Measurements from ENCODE around the gene PCED1B.
A peak's percentile ranks its signal among the peaks of the same experiment; 100 is the strongest.

The PCED1B gene

DNA sequence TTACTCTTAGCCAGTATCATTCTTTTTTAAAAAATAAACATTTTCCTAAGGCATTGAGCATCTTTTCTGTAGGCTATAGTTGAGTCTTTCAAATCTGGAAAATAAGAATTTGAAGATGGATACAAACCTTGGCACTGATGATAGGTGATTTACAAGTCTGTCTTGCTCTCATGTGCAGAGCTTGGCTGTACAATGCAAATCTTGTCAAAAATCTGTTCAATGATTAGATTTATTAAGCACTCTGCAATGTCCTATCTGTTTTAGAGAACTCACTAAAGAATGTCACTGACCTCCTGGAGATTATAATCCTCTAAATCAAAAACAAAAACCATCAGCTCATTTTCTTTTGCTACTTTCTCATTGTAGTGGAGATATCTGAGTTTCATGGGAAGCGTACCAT is 43.2 kb downstream of the PCED1B start:
- no peak for DNase-seq (ENCODE audit: low read depth)

DNA sequence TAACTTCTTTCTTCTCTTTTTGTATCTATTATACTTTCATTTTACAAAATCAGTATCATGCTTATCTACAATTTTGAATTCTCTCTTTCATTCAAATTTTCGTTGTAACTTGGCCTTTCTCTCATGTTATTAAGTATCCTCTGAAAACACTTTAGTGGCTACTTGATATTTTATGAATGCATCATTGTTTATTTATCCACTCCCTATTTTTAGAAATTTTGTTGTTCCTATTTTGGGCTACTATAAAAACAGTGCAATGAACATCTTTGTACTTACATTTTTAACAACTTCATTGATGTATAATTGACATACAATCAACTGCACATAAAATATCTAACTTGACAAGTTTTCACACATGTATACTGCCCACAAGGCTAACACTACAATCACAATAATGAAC is 44.3 kb downstream of the PCED1B start:
- DNase-seq (ENCODE audit: low read depth): no peak

DNA sequence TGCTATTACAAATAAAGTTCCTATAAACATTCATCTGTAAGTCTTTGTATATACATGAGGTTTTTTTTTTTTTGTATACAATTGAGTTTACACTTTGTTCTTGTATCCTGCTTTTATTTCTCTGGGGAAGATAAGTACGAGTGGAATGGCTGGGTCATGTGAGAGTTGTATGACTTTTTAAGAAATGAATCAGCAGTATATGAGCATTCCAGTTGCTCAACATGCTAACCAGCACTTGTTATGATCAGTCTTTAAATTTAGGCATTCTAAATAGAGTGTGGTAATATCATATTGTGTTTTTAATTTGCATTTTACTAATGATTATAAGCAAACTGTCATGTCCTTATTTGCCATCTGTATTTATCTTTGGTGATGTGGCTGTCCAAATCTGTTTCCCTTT is 45.0 kb downstream of the PCED1B start:
- no peak for DNase-seq (ENCODE audit: low read depth)

DNA sequence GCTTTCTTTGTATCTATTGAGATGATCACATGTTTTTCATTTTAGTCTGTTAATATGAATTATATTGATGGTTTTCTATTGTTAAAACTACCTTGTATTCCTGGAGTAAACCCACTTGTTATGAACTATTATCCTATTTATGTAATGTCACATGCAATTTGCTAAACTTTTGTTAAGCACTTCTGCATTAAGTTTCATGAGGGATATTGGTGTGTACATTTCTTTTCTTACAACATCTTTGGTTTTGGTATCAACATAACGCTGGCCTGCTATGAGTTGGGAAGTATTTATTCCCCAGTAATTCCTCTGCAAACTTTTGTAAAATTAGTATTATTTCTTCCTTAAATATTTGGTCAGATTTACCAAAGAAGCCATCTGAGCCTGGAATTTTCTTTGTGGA is 46.8 kb downstream of the PCED1B start:
- DNase-seq (ENCODE audit: low read depth): no peak

DNA sequence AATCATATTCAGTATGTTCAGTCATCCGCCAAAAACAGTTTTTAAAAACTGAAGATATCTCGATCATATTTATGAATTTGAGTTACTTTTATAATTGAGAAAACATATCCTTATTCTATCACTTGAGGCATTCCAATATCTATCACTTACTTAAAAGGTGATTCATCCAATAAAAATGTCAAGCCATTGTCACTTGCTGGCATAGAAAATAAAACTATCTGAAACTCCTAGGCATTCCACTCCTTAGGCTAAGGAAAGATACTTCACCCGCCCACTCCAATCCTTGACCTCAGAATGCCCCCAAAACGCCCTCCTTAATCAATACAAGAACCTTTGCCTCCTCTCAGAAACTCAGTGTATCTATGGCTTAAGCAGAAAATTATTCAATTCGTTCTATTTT is 51.6 kb downstream of the PCED1B start:
- DNase-seq (ENCODE audit: low read depth): no peak

DNA sequence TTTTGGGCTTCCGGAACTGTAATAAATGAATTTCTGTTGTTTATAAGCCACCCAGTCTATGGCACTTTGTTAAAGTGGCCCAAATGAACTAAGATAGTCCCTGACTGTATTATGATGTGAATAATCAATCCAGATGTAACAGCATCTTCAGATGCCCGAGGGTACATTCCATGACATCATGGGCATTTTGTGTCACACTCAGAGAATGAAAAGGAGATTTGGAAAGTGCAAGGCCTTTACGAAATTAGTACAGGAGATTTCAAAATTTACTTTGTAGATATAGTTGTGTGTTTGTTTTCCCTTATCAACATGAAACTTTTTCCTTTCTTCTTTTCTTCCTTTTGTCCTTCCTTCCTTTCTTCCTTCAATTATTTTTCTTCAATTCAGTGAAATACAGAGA is 54.6 kb downstream of the PCED1B start:
- DNase-seq (ENCODE audit: low read depth): no peak

DNA sequence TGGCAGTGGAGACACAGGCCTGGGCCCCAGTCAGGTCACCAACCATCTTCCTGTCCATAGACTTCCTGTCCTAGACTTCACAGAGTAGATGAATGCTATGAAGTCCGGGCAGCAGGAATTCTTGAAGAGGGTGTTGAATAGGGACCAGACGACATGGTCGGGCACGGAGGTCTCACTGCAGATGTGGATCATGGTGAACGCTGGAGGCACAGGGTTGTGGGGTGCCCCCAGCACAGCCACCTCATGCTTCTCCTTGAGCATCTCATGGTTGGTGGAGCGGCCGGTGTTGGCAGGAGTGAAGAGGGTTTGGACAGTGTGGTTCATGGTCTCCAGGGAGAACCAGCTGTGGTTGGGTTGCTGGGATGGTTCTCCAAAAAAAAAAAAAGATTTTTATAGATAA is 56.2 kb downstream of the PCED1B start:
- no peak for DNase-seq (ENCODE audit: low read depth)

DNA sequence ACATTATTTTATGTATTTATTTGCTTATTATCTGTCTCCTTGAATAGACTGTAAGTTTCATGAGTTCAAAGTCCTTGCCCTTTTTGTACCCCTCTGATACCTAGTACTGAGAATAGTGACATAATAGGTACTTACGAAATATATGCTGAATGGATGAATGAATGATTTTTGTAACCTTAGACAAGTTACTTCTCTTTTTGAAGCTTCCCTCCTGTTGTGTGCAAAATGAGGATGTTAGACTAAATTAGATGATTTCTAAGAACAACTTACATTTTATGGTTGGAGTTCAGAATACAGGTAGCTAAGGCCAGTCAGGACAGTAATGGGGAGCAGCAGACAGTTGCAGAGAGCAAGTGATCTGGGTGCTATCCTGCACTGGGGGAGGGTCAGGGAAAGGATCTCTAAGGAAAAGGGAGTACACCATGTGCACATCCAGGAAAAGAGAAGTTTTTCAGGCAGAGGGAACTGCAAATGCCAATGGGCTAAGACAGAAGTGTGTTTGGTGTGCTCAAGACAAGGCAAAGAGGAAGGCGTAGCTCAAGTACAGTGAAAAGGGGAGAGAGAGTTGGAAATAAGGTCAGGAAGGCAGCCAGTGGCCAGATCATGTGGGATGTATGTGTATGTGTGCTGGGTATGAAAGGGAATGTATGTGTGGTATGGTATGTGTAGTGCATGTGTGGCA is 59.7 kb downstream of the PCED1B start:
- no peak for DNase-seq (ENCODE audit: low read depth)

DNA sequence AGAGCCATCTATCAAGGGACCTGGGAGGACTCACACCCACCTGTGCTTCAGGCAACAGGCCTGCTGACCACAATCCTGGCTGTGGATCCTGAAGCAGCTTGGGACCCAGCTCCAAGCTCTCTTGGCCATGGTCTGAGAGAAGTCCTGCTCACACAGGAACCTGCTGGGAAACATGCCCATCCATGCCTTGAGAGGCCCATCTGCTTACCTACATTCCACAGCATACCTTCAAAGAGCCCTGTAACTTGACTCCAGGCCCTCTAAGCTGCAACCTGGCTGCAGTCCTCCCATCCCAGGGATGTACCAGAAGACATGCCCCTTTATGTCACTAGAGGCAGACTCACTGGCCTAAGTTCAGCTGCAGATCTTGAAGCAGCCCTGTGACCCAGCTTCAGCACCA is 62.0 kb downstream of the PCED1B start:
- DNase-seq (ENCODE audit: low read depth): no peak

DNA sequence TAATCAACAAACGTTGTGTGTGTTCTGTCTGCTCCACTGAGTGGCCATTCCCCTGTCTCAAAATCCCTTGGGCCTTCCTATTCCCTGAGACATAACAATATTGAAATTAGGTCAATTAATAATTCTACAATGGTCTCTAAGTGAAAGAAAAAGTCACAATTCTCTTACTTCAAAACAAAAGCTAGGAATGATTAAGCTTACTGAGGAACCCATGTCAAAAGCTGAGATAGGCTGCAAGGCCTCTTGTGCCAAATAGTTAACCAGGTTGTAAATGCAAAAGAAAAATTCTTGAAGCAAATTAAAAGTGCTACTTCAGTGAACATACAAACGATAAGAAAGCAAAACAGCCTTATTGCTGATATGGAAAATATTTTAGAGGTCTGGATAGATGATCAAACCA is 65.3 kb downstream of the PCED1B start:
- no peak for DNase-seq (ENCODE audit: low read depth)

DNA sequence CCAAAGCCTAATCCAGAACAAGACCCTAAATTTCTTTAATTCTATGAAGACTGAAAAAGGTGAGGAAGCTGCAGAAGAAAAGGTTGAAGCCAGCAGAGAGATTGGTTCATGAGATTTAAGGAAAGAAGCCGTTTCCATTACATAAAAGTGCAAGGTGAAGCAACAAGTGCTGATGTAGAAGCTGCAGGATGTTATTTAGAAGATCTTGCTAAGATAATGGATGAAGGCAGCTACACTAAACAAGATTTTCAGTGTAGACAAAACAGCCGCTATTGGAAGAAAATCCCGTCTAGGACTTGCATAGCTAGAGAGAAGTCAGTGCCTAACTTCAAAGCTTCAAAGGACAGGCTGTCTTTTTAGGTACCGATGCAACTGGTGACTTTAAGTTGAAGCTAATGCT is 65.8 kb downstream of the PCED1B start:
- no peak for DNase-seq (ENCODE audit: low read depth)

DNA sequence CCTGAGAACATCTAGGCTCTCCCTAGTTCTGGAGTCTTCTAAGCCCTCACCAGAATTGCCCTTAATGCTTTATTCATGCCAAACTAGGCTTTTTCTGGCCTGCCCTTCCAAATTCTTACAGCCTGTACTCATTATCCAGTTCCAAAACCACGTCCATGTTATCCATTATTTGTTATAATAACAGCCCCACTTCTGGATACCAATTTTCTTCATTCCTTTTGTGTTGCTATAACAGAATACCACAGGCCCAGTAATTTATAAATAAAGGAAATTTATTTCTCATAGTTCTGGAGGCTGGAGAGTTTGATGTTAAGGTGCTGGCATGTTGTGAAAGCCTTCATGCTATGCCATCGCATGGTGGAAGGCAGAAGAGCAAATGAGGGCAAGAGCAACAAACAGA is 68.3 kb downstream of the PCED1B start:
- DNase-seq (ENCODE audit: low read depth): no peak

DNA sequence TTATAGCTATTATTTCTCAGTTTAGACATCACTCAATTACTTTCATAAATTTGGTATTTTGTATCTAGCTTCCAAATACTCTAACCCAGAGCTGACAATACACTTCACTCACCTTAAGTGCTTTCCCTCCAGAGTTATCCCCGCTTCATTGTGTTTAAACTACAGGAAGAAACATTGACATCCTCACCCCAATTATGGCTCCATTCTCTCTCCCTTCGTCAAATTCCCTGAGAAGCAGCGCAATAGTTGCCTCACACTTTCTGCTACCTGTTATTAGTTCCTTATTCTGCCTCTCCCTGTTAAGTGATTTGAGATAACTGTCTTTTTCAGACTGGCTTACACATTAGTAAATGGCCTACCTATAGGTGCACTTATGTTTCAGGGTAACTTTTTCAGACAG is 69.7 kb downstream of the PCED1B start:
- no peak for DNase-seq (ENCODE audit: low read depth)

DNA sequence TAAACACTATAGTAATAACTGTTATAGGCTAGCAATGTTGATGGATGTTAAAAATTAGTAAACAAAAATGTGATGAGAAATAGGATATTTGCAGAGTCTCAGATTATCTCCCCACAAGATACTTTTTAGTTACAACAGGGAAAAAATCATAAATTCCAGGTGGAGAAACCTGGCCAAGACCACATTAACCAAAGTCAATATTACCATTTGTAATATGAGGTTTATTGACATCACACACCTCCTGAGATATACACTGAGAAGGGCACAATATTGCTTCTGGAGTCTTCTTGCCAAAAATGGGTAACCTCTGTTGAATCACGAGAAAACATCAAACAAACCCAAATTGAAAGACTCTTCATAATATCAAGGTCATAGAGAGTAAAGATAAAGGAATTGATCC is 72.7 kb downstream of the PCED1B start:
- no peak for DNase-seq (ENCODE audit: low read depth)

DNA sequence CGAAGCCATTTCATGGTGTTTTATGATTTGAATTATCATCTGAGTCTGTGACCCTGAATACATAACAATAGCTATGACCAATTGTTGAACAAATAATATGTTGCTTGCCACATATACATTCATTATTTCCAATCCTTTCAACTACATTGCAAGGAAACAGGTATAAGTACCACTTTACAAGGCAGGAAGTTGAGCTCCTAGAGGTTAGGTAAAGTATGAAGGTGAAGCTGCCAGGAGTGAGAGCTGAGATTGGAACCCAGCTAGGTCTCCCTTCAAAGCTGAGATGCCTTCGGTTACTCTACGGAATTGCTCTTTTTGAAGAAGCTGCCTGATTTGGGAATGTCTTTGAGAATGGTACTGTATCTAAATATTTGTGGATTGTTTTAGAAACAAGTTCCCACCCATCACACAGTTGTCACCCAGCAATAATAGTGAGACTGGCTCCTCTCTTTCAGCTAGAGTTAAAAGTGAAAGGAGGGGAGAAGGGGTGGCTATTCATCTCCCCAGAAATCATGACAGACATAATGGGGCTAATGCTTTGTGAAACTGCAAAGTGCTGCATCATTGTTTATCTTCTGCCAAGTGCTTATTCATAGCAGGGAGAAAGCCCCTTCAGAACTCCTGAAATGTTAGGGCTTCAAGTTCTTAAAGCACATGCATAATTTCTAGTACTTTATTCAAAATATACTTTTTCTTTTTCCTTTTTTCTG is 76.2 kb downstream of the PCED1B start:
- no peak for DNase-seq (ENCODE audit: low read depth)

DNA sequence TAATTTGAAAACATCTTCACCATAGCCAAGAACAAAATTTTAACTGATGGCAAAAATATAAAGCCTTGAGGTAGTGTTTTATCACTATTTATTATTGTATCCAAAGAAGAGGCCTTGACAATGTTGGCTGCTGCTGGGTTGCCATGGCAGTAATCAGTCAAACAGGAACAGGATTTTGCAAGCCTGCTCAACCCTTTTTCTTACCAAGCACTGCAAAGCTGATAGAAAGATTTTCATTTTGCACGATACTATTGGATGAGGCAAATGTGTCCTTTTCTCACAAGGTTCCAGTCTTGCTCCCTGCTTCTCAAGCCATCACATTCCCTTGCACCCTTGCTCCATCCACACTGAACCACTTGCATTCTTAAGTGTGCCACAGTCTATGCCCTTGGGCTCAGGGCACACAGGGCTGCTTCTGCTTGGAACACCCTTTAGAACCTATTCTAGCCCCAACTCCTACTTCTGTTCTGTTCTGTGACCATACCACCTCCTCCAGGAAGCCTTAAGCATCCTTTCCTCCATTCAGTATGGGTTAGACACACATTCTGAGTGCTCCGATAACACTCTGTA is 76.8 kb downstream of the PCED1B start:
- DNase-seq (ENCODE audit: low read depth): peak; percentile 9

DNA sequence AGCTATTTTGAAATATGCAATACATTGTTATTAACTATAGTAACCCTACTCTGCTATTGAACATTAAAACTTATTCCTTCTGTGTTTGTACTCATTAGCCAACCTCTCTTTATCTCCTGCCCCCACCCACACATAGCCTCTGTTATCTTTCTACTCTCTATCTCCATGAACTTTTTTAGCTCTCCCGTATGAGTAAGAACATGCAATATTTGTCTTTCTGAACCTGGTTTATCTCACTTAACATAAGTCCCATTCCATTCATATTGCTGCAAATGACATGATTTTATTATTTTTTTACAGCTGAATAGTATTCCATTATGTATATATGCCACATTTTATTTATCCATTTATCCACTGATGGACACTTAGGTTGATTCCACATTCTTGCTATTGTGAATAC is 79.4 kb downstream of the PCED1B start:
- DNase-seq (ENCODE audit: low read depth): no peak

DNA sequence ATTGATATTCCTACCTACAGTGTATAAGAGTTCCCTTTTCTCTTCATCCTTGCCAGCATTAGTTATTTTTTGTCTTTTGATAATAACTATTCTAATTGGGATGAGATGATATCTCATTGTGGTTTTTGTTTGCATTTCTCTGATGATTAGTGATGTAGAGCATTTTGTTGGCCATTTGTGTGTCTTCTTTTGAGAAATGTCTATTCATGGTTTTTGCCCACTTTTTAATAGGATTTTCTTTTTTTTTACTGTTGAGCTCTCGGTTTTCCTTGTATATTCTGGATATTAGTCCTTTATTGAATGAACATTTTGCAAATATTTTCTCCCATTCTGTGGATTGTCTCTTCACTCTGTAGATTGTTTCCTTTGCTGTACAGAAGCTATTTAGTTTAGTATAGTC is 79.9 kb downstream of the PCED1B start:
- no peak for DNase-seq (ENCODE audit: low read depth)

DNA sequence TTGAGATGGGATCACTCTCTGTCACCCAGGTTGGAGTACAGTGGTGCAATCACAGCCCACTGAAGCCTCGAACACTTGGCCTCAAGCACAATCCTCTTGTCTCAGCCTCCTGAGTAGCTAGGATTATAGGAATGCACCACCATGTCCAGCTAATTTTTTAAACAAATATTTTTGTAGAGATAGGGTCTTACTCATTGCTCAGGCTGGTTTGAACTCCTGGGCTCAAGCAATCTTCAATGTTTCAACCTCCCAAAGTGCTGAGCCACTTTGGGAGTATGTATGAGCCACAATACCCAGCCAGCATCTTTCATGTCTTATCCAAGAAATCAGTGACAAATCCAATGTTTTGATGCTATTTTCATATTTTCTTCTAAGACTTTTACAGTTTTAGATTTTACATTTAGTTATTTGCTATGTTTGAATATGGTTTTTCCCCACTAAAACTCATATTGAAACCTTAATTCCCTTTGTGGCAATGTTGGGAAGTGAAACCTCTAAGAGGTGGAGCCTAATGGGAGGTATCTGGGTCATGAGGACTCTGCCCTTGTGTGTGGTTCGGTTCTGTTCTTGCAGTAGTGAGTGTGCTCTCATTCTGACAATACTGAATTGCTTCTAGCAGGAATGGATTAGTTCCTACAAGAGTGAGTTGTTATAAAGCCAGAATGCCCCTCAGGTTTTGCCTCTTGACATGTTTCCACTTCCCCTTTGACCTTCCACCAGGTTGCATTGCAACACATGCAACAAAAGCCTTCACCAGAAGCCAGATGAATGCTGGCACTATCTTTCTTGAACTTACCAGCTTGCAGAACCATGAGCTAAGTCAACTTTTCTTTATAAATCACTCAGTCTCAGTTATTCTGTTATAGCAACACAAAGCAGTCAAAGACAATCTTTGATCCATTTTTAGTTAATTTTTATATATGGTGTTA is 81.2 kb downstream of the PCED1B start:
- DNase-seq (ENCODE audit: low read depth): no peak

DNA sequence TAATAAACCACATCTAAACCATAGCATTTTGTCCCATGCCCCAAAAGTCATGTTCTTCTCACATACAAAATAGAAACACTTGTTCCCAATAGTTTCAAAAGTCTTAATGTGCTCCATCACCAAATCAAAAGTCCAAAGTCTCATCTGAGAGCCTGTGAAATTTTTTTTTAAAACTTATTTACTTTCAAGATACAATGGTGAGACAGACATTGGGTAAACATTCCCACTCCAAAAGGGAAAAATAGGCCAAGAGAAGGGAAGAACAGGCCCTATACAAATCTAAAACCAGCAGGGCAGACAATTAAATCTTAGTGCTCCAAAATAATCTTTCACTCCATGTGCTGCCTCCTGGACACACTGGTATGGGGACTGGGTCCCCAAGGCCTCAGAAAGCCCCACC is 84.7 kb downstream of the PCED1B start:
- DNase-seq (ENCODE audit: low read depth): no peak

DNA sequence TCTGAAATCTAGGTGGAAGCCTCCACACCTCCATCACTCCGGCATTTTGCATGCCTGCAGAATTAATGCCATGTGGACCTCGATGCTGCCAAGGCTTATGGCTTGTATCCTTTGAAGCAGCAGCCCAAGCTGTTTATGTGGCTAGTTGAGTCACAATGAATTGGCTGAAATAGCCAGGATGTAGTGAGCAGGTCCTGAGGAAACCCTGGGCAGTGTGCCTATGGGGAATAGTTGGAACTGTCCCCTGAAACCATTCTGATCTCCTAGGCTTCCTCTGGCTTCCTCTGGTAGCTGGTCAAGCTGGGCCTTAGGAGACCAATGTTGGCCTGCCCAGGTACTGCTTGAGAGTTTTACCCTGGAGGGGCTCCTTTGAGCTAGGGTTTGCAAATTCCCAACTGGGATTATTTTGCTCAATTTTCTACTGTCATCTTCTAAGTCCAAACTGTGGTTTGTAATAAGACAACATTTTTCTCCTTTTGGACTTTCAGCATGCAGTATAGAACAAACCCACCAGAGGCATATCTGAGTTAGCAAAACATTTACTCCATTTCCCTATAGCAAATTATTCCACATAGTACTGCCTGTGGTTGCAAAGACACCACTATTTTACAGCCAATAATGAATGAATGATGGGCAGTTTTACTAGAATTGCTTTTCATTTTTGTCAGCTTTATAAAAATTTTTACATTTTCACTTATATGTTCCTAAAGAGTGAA is 85.5 kb downstream of the PCED1B start:
- DNase-seq (ENCODE audit: low read depth): no peak

DNA sequence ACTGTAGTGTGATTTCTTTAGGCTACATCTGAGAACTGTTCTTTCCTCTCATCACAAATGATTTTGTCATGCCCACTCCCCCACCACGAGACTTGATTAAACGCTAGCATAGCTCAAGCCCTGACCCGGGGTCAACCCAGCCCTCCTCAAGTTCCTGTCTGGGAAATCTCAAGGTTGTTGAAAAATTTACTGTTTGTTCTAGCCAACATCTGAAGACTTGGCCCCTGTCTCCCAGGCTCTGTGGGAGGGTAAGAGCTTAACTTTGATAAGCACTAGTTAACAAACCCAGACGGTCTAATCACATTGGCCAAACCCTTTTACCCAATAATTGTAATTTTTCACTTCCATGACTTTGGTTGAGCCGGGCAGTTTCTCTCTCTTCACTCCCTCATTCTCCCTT is 86.5 kb downstream of the PCED1B start:
- no peak for DNase-seq (ENCODE audit: low read depth)

All from fibroblast of the conjunctiva (primary cell).